Vagina (tissue), 2 donors: ENCODE measurements around the gene SLC38A6.

Experiments used
- CTCF ChIP-seq, 3 experiments: fragments of 450-650 bp in 2 of 3; fragments of 200-600 bp in 1 of 3; sonication (generic) in 1 of 3; IDR thresholded peaks; one replicate each; pipeline ENCODE4 v1.5.1; 2017 to 2019; ENCODE audit warnings: antibody characterized with exemption in 3 of 3, mild to moderate bottlenecking in 2 of 3, moderate library complexity in 2 of 3
- POLR2A ChIP-seq, 2 donors: fragments of 450-650 bp; IDR thresholded peaks; one replicate each; pipeline ENCODE4 v1.6.1; 2017; ENCODE audit warnings: antibody characterized with exemption in 2 of 2, mild to moderate bottlenecking in 2 of 2, moderate library complexity in 2 of 2

DNA sequence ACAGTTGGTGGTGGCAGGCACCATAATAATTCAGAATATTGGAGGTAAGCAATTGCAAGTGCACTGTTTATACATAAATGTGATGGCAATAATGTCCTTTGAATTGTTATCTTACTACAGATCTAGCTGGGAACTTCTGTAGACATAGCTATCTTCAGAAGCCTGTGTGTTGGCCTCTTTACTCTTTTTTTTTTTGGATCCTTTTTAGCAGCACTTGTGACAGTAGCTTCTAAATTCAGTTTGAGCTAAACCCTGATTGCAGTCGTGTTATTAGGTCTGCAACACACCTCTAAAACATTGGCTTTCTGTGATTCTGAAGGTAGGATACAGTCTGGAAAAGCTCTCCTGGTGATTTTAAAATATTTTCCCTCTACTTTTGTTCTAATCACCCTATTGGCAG, 38.5 kb downstream of the SLC38A6 start:
- TF ChIP-seq CTCF (IDR thresholded peaks at IDR 0.05) (no peak), POLR2A (IDR thresholded peaks at IDR 0.05) (no peak)
